HG02642 (cell line): ENCODE data around the gene IL18R1.
"Not testable (repeated sequence)": the region's sequence is repeated elsewhere in the genome, so short reads cannot be mapped to it uniquely, and the experiment has no call there.

ENCODE experiments used
- ATAC-seq: cut with Tn5 transposase; IDR thresholded peaks from one replicate; pipeline ENCODE4 v1.9.1; 2021; ENCODE audit warnings: mild to moderate bottlenecking; ENCODE audit not compliant: unreplicated experiment, poor library complexity

The IL18R1 gene

GRCh38 chr2:102355526-102356380 is at the start of gene IL18R1:
Gene IL18R1 (plus strand): TSS chr2:102355796. CDS start chr2:102362661, 6,865 bp downstream.
- ATAC-seq, result peak; percentile 94

GRCh38 chr2:102306125-102306524 is 49.5 kb upstream of the IL18R1 start:
- ATAC-seq, result no peak

GRCh38 chr2:102310964-102311640 is 44.5 kb upstream of the IL18R1 start, which contains the start of gene IL1RL1:
Gene IL1RL1 (plus strand): TSS chr2:102311563. CDS start chr2:102338265, 26,702 bp downstream.
- ATAC-seq, result no peak

- no peak for ATAC-seq
Measured at GRCh38 chr2:102313025-102313424, 42.6 kb upstream of the IL18R1 start.

GRCh38 chr2:102313471-102313870 is 42.1 kb upstream of the IL18R1 start:
- no peak for ATAC-seq

GRCh38 chr2:102313950-102314349 is 41.6 kb upstream of the IL18R1 start:
- ATAC-seq, result no peak

GRCh38 chr2:102315921-102316320 is 39.7 kb upstream of the IL18R1 start:
- ATAC-seq, result no peak

GRCh38 chr2:102317715-102318114 is 37.9 kb upstream of the IL18R1 start:
- ATAC-seq, result no peak

- ATAC-seq, result no peak
Measured at GRCh38 chr2:102318437-102318836, 37.2 kb upstream of the IL18R1 start.

- no peak for ATAC-seq
Measured at GRCh38 chr2:102321941-102322719, 33.5 kb upstream of the IL18R1 start.

GRCh38 chr2:102324914-102325313 is 30.7 kb upstream of the IL18R1 start:
- not testable (repeated sequence) for ATAC-seq

- ATAC-seq, result no peak
Measured at GRCh38 chr2:102331311-102331980, 24.1 kb upstream of the IL18R1 start.

GRCh38 chr2:102334486-102334885 is 21.1 kb upstream of the IL18R1 start:
- no peak for ATAC-seq

GRCh38 chr2:102335871-102336366 is 19.7 kb upstream of the IL18R1 start:
- ATAC-seq, result no peak

- no peak for ATAC-seq
Measured at GRCh38 chr2:102336502-102336945, 19.1 kb upstream of the IL18R1 start.

GRCh38 chr2:102337012-102337411 is 18.6 kb upstream of the IL18R1 start:
- no peak for ATAC-seq

- ATAC-seq, result no peak
Measured at GRCh38 chr2:102337481-102338386, 17.9 kb upstream of the IL18R1 start.

- ATAC-seq, result no peak
Measured at GRCh38 chr2:102340778-102341177, 14.8 kb upstream of the IL18R1 start.

GRCh38 chr2:102342888-102343287 is 12.7 kb upstream of the IL18R1 start:
- no peak for ATAC-seq
